GM23338 (cell line): ENCODE data around the gene SIGLEC9. TPM values are rescaled to one million over a fixed set of nuclear protein-coding genes. Genes with fewer than 3 reads are reported as not detected.

Experiments used
- ATAC-seq: fragments of 200-7000 bp; cut with Tn5 transposase; 3 replicates; pipeline ENCODE4 v1.9.1; 2020
- DNase-seq: peaks from one replicate; pipeline ENCODE4 v3.0.0-alpha.2; 2015; ENCODE audit warnings: low spot score
- H2AFZ ChIP-seq: fragments of 200-600 bp; sonication (generic); 2 replicates; pipeline ENCODE4 v1.8.0; 2016; ENCODE audit warnings: antibody characterized with exemption, mild to moderate bottlenecking, moderate library complexity
- H3F3A ChIP-seq: fragments of 200-600 bp; sonication (generic); replicated peaks from 2 replicates; pipeline ENCODE4 v1.8.0; 2017; ENCODE audit warnings: antibody characterized with exemption, mixed run types, low read depth
- H3K27ac ChIP-seq: fragments of 200-600 bp; sonication (generic); 2 replicates; pipeline ENCODE4 v1.6.1; 2016; ENCODE audit warnings: low read depth
- H3K27me3 ChIP-seq: fragments of 200-600 bp; sonication (generic); 2 replicates; pipeline ENCODE4 v1.8.0; 2016; ENCODE audit warnings: mild to moderate bottlenecking, mixed run types, moderate library complexity; ENCODE audit not compliant: insufficient read depth
- H3K36me3 ChIP-seq: fragments of 200-600 bp; sonication (generic); 2 replicates; pipeline ENCODE4 v1.8.0; 2016; ENCODE audit warnings: mild to moderate bottlenecking; ENCODE audit not compliant: insufficient read depth
- H3K4me1 ChIP-seq: fragments of 200-600 bp; sonication (generic); 2 replicates; pipeline ENCODE4 v1.8.0; 2016; ENCODE audit warnings: mild to moderate bottlenecking, moderate library complexity; ENCODE audit not compliant: insufficient read depth
- H3K4me2 ChIP-seq: fragments of 200-600 bp; sonication (generic); 2 replicates; pipeline ENCODE4 v1.7.1; 2017; ENCODE audit warnings: mixed run types
- H3K4me3 ChIP-seq: fragments of 200-600 bp; sonication (generic); 2 replicates; pipeline ENCODE4 v1.6.1; 2016; ENCODE audit warnings: mixed run types
- H3K79me2 ChIP-seq: fragments of 200-600 bp; sonication (generic); replicated peaks from 2 replicates; pipeline ENCODE4 v1.8.0; 2017; ENCODE audit warnings: mild to moderate bottlenecking; ENCODE audit not compliant: insufficient read depth
- H3K9me2 ChIP-seq: fragments of 200-600 bp; sonication (generic); 2 replicates; pipeline ENCODE4 v1.8.0; 2017; ENCODE audit not compliant: insufficient read depth
- H4K20me1 ChIP-seq: fragments of 200-600 bp; sonication (generic); replicated peaks from 2 replicates; pipeline ENCODE4 v1.8.0; 2017; ENCODE audit warnings: mild to moderate bottlenecking; ENCODE audit not compliant: insufficient read depth
- H3K27ac Mint-ChIP-seq: 2 replicates; pipeline ENCODE4 v1.8.0; 2020; ENCODE audit warnings: inconsistent platforms, mild to moderate bottlenecking, moderate library complexity, mixed read lengths
- H3K27me3 Mint-ChIP-seq: 3 replicates; pipeline ENCODE4 v1.8.0; 2022; ENCODE audit warnings: low read depth, mild to moderate bottlenecking, moderate library complexity, mixed read lengths, inconsistent platforms; ENCODE audit not compliant: insufficient read depth, poor library complexity
- H3K36me3 Mint-ChIP-seq: 3 replicates; pipeline ENCODE4 v1.8.0; 2021; ENCODE audit warnings: low read depth, mild to moderate bottlenecking, inconsistent platforms, moderate library complexity, mixed read lengths
- H3K4me1 Mint-ChIP-seq: 3 replicates; pipeline ENCODE4 v1.8.0; 2020; ENCODE audit warnings: mild to moderate bottlenecking, inconsistent platforms, mixed read lengths
- H3K4me3 Mint-ChIP-seq: 3 replicates; pipeline ENCODE4 v1.8.0; 2021; ENCODE audit warnings: moderate library complexity, mild to moderate bottlenecking, inconsistent platforms, mixed read lengths
- H3K9me3 Mint-ChIP-seq: 3 replicates; pipeline ENCODE4 v1.8.0; 2020; ENCODE audit warnings: moderate library complexity, mild to moderate bottlenecking, inconsistent platforms, mixed read lengths
- CREB1 ChIP-seq: fragments of 250-450 bp; sonication (Bioruptor Pico); IDR thresholded peaks from 2 replicates; pipeline ENCODE4 v1.5.0; 2020; ENCODE audit warnings: low read depth, mild to moderate bottlenecking, moderate library complexity
- CTCF ChIP-seq, 2 experiments: fragments of 200-600 bp in 1 of 2; sonication (generic) in 1 of 2; conservative IDR thresholded peaks; 2 replicates each; pipeline versions ENCODE4 v1.5.1 to v1.6.1; 2016 to 2017; ENCODE audit warnings: antibody characterized with exemption in 2 of 2, low read depth in 2 of 2, mild to moderate bottlenecking in 2 of 2, moderate library complexity in 1 of 2
- ETS1 ChIP-seq: IDR thresholded peaks from 2 replicates; pipeline ENCODE4 v1.6.1; 2016; ENCODE audit warnings: antibody characterized with exemption
- EZH2 ChIP-seq: fragments of 200-600 bp; sonication (generic); IDR thresholded peaks from one replicate; pipeline ENCODE4 v1.8.0; 2017; ENCODE audit warnings: antibody characterized with exemption, mild to moderate bottlenecking, low read depth; ENCODE audit not compliant: unreplicated experiment
- EZH2phosphoT487 ChIP-seq: fragments of 200-600 bp; sonication (generic); IDR thresholded peaks from one replicate; pipeline ENCODE4 v1.8.1; 2018; ENCODE audit warnings: antibody characterized with exemption; ENCODE audit not compliant: unreplicated experiment
- JUNB ChIP-seq: IDR thresholded peaks from one replicate; pipeline ENCODE4 v1.6.1; 2016; ENCODE audit warnings: antibody characterized with exemption; ENCODE audit not compliant: unreplicated experiment
- NANOG ChIP-seq: IDR thresholded peaks from 2 replicates; pipeline ENCODE4 v1.6.1; 2016; ENCODE audit warnings: antibody characterized with exemption, borderline replicate concordance
- POLR2AphosphoS5 ChIP-seq: IDR thresholded peaks from 2 replicates; pipeline ENCODE4 v1.6.1; 2016; ENCODE audit warnings: antibody characterized with exemption, low read depth
- REST ChIP-seq: IDR thresholded peaks from one replicate; pipeline ENCODE4 v1.6.1; 2018; ENCODE audit warnings: antibody characterized with exemption; ENCODE audit not compliant: unreplicated experiment
- STAT1 ChIP-seq: IDR thresholded peaks from one replicate; pipeline ENCODE4 v1.6.1; 2016; ENCODE audit warnings: antibody characterized with exemption; ENCODE audit not compliant: unreplicated experiment
- ZNF114 ChIP-seq: fragments of 250-450 bp; sonication (Bioruptor Pico); IDR thresholded peaks from 2 replicates; pipeline ENCODE4 v1.5.0; 2020; ENCODE audit warnings: mild to moderate bottlenecking, moderate library complexity
- ZNF331 ChIP-seq: fragments of 250-450 bp; sonication (Bioruptor Pico); IDR thresholded peaks from 2 replicates; pipeline ENCODE4 v1.5.0; 2020; ENCODE audit warnings: low read depth, mild to moderate bottlenecking, moderate library complexity
- ZNF462 ChIP-seq: fragments of 250-450 bp; sonication (Bioruptor Pico); IDR thresholded peaks from 2 replicates; pipeline ENCODE4 v1.5.0; 2020; ENCODE audit warnings: mild to moderate bottlenecking, moderate library complexity
- polyA plus RNA-seq: library from polyadenylated mRNA; unstranded; fragments of >200 nt; fragmentation: Nextera tagmentation; extraction: Ambion mirVana; gene quantifications from 2 replicates; pipeline ENCODE4 v1.2.1, GENCODE V29; 2016
- total RNA-seq: library from RNA; depleted of rRNA; stranded (reverse); fragments of >200 nt; shearing (Covaris generic); gene quantifications from 2 replicates; pipeline ENCODE4 v1.2.3, GENCODE V29; 2014

The SIGLEC9 gene
- total and polyA plus RNA-seq, 2 experiments from 2014 or later: not detected

- Histone ChIP-seq H3F3A (no peaks in the 10 kb centered on the region), H3K27me3 (no peaks in the 10 kb centered on the region), H3K79me2 (no peaks in the 10 kb centered on the region), H3K36me3 (no peaks in the 10 kb centered on the region), H3K27ac (no peak overlapping the region), H3K4me1 (peaks cover 6% of the 10 kb centered on the region; the same call in 1 of the 2 replicates), H3K4me3 (no peak overlapping the region), H3K4me2 (no peak overlapping the region), H3K9me2 (no peaks in the 10 kb centered on the region), H4K20me1 (no peaks in the 10 kb centered on the region), H2AFZ (0 out of 2 replicates have a peak overlapping the region, but pooled peaks have one; percentile 56)
- TF ChIP-seq ZNF331 (CRISPR knock-in tag) (no peak), ZNF462 (CRISPR knock-in tag) (no peak), ZNF114 (CRISPR knock-in tag) (no peak), NANOG (no peak), REST (no peak), JUNB (no peak), POLR2AphosphoS5 (no peak), EZH2phosphoT487 (no peak), ETS1 (no peak), CTCF (conservative IDR thresholded peaks at IDR 0.05; ENCODE audit: low read depth in 2 of 2) (no peak), CREB1 (CRISPR knock-in tag) (no peak), STAT1 (no peak), EZH2 (no peak)
- Mint-ChIP-seq H3K27me3 (peaks cover 8% of the 10 kb centered on the region), H3K9me3 (peaks cover 13% of the 10 kb centered on the region; the same call in 2 of the 3 replicates), H3K27ac (no peak overlapping the region; the same call in 1 of the 2 replicates), H3K4me1 (peaks cover 12% of the 10 kb centered on the region), H3K36me3 (no peaks in the 10 kb centered on the region), H3K4me3 (no peak overlapping the region)
- ATAC-seq (peak; percentile 65), DNase-seq (no peak)
Observed at GRCh38 chr19:51076631-51077213, 48.0 kb upstream of the SIGLEC9 start.
